Liver (tissue), 9 donors: ENCODE data around the gene RAX2. TPM values are rescaled to one million over a fixed set of nuclear protein-coding genes. Genes with fewer than 3 reads are reported as not detected.

Source experiments
- DNase-seq: peaks from one replicate; pipeline ENCODE4 v3.0.0-alpha.2; 2017; ENCODE audit warnings: low spot score
- H3K27ac ChIP-seq, 2 donors: one replicate each; pipeline ENCODE4 v1.7.0; 2013; ENCODE audit warnings: inconsistent platforms in 2 of 2, low read length in 2 of 2, control low read depth in 1 of 2, low read depth in 1 of 2, mild to moderate bottlenecking in 1 of 2
- H3K27me3 ChIP-seq, 4 donors: one replicate each; pipeline versions ENCODE4 v1.6.1 to v1.7.0; 2013; ENCODE audit warnings: low read length in 3 of 4, inconsistent platforms in 1 of 4, mild to moderate bottlenecking in 1 of 4, moderate library complexity in 1 of 4; ENCODE audit not compliant: control insufficient read depth in 4 of 4, insufficient read depth in 4 of 4
- H3K36me3 ChIP-seq, 4 donors: one replicate each; pipeline versions ENCODE4 v1.6.1 to v1.7.0; 2013; ENCODE audit warnings: low read length in 3 of 4, mild to moderate bottlenecking in 3 of 4, low read depth in 1 of 4, moderate library complexity in 1 of 4; ENCODE audit not compliant: control insufficient read depth in 4 of 4, insufficient read depth in 3 of 4
- H3K4me1 ChIP-seq, 4 donors: one replicate each; pipeline versions ENCODE4 v1.6.1 to v1.7.0; 2013; ENCODE audit warnings: low read length in 3 of 4, mild to moderate bottlenecking in 3 of 4, moderate library complexity in 1 of 4; ENCODE audit not compliant: control insufficient read depth in 4 of 4, insufficient read depth in 4 of 4
- H3K4me3 ChIP-seq, 3 donors: one replicate each; pipeline versions ENCODE4 v1.6.1 to v1.7.0; 2013; ENCODE audit warnings: low read length in 3 of 3, control low read depth in 1 of 3, low read depth in 1 of 3, mild to moderate bottlenecking in 1 of 3
- H3K9ac ChIP-seq, 2 donors: one replicate each; pipeline ENCODE4 v1.7.0; 2013; ENCODE audit warnings: low read length in 2 of 2, mild to moderate bottlenecking in 2 of 2, moderate library complexity in 2 of 2, control low read depth in 1 of 2, low read depth in 1 of 2
- H3K9me3 ChIP-seq, 4 donors: one replicate each; pipeline versions ENCODE4 v1.6.1 to v1.7.0; 2013; ENCODE audit warnings: low read length in 3 of 4; ENCODE audit not compliant: control insufficient read depth in 4 of 4
- EGR1 ChIP-seq, 2 donors: IDR thresholded peaks; 2 replicates each; pipeline ENCODE4 v1.6.1; 2016 to 2018; ENCODE audit warnings: antibody characterized with exemption in 2 of 2, low read depth in 2 of 2
- FOXA2 ChIP-seq: IDR thresholded peaks from 2 replicates; pipeline ENCODE4 v1.6.1; 2016; ENCODE audit warnings: antibody characterized with exemption
- GABPA ChIP-seq, 2 donors: IDR thresholded peaks in 1 of 2; conservative IDR thresholded peaks in 1 of 2; 2 replicates each; pipeline ENCODE4 v1.6.1; 2016; ENCODE audit warnings: antibody characterized with exemption in 2 of 2, mild to moderate bottlenecking in 1 of 2, moderate library complexity in 1 of 2
- JUND ChIP-seq, 2 donors: IDR thresholded peaks; 2 replicates each; pipeline ENCODE4 v1.6.1; 2016; ENCODE audit warnings: antibody characterized with exemption in 2 of 2
- NR2F2 ChIP-seq: IDR thresholded peaks from 2 replicates; pipeline ENCODE4 v1.6.1; 2016; ENCODE audit warnings: antibody characterized with exemption
- RAD21 ChIP-seq, 2 donors: IDR thresholded peaks; 2 replicates each; pipeline ENCODE4 v1.6.1; 2016; ENCODE audit warnings: antibody characterized with exemption in 2 of 2, mild to moderate bottlenecking in 2 of 2
- RXRA ChIP-seq, 2 donors: IDR thresholded peaks; 2 replicates each; pipeline ENCODE4 v1.6.1; 2017 to 2018; ENCODE audit warnings: antibody characterized with exemption in 2 of 2, mild to moderate bottlenecking in 1 of 2
- TAF1 ChIP-seq: conservative IDR thresholded peaks from 2 replicates; pipeline ENCODE4 v1.6.1; 2016; ENCODE audit warnings: antibody characterized with exemption, mild to moderate bottlenecking
- YY1 ChIP-seq: IDR thresholded peaks from 2 replicates; pipeline ENCODE4 v1.6.1; 2016; ENCODE audit warnings: antibody characterized with exemption, mild to moderate bottlenecking
- WGBS: extraction: QIAGEN DNeasy Blood & Tissue Kit; methylation state at CpG from one replicate; pipeline ENCODE4 v1.1.7; 2013; 5-methylcytosine and 5-hydroxymethylcytosine counted together
- polyA plus RNA-seq, 2 donors: library from polyadenylated mRNA; stranded (reverse) in 1 of 2; unstranded in 1 of 2; fragments of 200-250 nt in 1 of 2; fragments of >200 nt in 1 of 2; fragmentation: Nextera tagmentation in 1 of 2; extraction: Ambion mirVana in 1 of 2; gene quantifications; one replicate each; pipeline versions ENCODE4 v1.2.1 to v1.2.3, GENCODE V29; 2013 to 2015
- total RNA-seq, 2 donors: library from RNA; depleted of rRNA; stranded (reverse); fragments of >200 nt; gene quantifications; one replicate each; pipeline ENCODE4 v1.2.3, GENCODE V29; 2014
- TF ChIP-seq, protein P1 (sequence below): IDR thresholded peaks from 2 replicates; pipeline ENCODE4 v1.6.1; 2016; ENCODE audit warnings: antibody characterized with exemption
- TF ChIP-seq, protein P2 (sequence below): IDR thresholded peaks from 2 replicates; pipeline ENCODE4 v1.6.1; 2016; ENCODE audit warnings: antibody characterized with exemption, mild to moderate bottlenecking
- TF ChIP-seq, protein P3 (sequence below): fragments of 150-350 bp; IDR thresholded peaks from 2 replicates; pipeline ENCODE4 v1.5.1; 2017; ENCODE audit warnings: improper control_type of control experiment, low read depth, low read length; ENCODE audit not compliant: missing input control
- donor health status: healthy.
- donor health status: healthy.
- donor health status: healthy.
- donor health status: healthy.
- donor health status: healthy.

Gene RAX2
- total and polyA plus RNA-seq, 4 donors, result not detected

DNA sequence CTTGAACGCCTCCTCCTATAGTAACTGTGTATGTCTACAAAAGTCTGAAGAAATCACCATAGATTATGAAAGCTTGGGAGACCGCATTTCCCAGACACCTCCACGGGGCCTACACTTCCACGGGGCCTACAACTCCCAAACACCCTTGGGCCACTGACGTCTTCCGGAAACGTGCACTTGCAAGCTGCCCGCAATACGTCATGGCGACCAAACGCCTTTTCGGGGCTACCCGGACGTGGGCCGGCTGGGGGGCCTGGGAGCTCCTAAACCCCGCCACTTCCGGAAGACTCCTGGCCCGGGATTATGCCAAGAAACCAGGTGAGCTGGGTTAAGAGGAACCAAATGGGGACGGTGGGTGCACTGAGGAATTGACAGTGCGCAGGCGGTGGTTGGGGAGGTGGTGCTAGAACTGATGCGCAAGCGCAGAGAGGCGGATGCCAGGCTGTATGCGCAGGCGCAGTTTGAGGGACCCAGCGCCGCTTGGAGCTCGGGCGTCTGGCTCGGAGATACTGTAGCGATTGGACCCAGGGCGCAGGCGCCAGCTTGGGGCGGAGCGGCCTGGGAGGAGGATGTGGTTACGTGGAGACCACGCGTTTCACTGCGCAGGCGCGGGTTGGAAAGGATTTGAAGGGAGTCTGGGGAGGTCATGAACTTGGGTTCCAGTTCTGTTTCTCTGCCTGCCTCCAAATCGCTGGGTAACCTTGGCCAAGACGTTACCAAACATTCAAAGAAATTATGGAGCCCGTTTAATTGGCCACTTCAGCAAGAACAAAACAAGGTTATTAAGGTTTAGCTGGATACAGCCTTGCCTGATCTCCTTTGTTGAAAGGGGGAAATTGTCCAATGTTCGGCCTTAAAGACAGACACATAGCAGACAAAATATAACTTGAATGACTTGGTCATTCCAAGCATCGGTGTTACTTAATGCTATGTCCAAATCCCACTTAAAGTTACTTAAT, 9.2 kb downstream of the RAX2 start, which contains the start of gene MRPL54 (continued):
- TF ChIP-seq, protein P1, sequence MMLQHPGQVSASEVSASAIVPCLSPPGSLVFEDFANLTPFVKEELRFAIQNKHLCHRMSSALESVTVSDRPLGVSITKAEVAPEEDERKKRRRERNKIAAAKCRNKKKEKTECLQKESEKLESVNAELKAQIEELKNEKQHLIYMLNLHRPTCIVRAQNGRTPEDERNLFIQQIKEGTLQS, result no peak
- TF ChIP-seq JUND (IDR thresholded peaks at IDR 0.05) (peak; percentile 60 to 71), NR2F2 (peak; percentile 31), TAF1 (peak; percentile 91), RAD21 (IDR thresholded peaks at IDR 0.05) (peak in 1 of 2 donors; percentile 32), RXRA (IDR thresholded peaks at IDR 0.05) (peak; percentile 25 to 67)

DNA sequence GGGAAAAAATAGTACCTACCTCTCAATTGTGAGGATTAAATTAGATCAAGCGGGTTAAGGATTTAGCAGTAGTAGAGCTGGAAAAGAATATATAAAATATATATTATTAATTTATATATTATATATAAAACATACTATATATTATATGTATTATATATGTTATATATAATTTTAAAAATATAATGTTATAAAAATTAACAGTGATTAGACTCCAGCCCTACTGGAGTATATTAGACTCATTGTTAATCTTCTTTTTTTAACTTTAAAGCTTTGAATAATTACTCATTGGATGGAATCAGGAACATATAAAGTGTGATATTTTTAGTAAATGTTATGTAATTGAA, 9.9 kb downstream of the RAX2 start:
- Histone ChIP-seq H3K4me3 (no peak overlapping the region), H3K9ac (no peak overlapping the region), H3K9me3 (no peaks in the 10 kb centered on the region), H3K27me3 (no peaks in the 10 kb centered on the region), H3K36me3 (peaks cover 0 to 18% (median 7%) of the 10 kb centered on the region in 4 donors), H3K4me1 (peaks cover 5 to 22% (median 14%) of the 10 kb centered on the region in 4 donors), H3K27ac (peak overlapping the region; percentile 94 to 100)
- no peak for DNase-seq
- TF ChIP-seq YY1 (no peak), FOXA2 (no peak)
- WGBS, result 75% methylated on average over 1 of the region's 1 CpG

DNA sequence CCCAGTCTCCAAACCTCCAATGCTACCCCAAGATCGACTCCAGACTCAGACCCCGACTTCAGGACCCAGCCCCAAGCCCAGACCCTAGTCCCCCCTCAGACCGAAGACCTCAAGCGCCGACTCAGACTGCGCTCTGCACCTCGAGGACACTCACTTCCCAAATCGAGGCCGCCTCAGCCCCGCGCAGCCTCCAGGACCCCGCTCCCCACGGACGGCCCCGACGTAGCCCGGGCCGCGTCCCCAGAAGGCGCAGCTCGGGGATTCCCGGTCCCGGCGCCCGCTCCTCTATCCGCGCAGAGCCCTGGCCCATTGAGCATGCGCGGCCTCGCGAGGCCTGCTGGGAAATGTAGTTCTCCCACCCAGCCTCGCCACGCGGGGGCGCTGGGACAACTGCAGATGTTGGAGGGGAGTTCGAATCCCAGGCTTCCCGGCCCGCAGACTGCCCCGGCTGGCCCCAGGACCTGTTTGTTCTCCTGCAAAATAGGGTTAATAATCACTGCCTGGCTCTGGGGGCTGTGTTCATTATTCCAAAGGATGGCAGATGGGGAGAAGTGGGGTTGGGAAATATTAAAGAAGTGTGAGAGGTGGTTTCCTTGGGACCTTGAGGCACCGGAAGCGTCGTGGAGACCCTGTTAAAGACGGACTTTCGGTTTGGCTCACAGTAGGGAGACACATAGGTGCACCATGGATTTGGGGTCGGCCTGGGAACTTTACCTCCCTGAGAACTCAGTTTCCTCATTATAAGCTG, 10.5 kb downstream of the RAX2 start, which contains the start of gene APBA3:
Gene APBA3, minus strand, starts transcription at position 311 of the 748 bp plus-strand sequence. CDS start 1,428 bp downstream, outside the sequence.
- 3% methylated on average over 45 of the region's 45 CpGs for WGBS
- peak within 1 kb of the TSS; percentile 96 to 98 for H3K9ac ChIP-seq
- H3K27ac ChIP-seq, result peak within 1 kb of the TSS; percentile 94 to 100
- peaks cover 5 to 22% (median 14%) of the 10 kb centered on the region in 4 donors for H3K4me1 ChIP-seq
- peak within 1 kb of the TSS; percentile 78 to 90 (median 83) for H3K4me3 ChIP-seq
- H3K36me3 ChIP-seq, result peaks cover 0 to 12% (median 5%) of the 10 kb centered on the region in 4 donors
- H3K27me3 ChIP-seq, result no peaks in the 10 kb centered on the region
- TF ChIP-seq RAD21 (IDR thresholded peaks at IDR 0.05) (peak; percentile 37 to 48), EGR1 (IDR thresholded peaks at IDR 0.05; ENCODE audit: low read depth in 2 of 2) (peak; percentile 58 to 65), JUND (IDR thresholded peaks at IDR 0.05) (no peak), GABPA (IDR thresholded peaks at IDR 0.05 in 1 of 2, conservative IDR thresholded peaks at IDR 0.05 in 1 of 2) (no peak)
- TF ChIP-seq, protein P2, sequence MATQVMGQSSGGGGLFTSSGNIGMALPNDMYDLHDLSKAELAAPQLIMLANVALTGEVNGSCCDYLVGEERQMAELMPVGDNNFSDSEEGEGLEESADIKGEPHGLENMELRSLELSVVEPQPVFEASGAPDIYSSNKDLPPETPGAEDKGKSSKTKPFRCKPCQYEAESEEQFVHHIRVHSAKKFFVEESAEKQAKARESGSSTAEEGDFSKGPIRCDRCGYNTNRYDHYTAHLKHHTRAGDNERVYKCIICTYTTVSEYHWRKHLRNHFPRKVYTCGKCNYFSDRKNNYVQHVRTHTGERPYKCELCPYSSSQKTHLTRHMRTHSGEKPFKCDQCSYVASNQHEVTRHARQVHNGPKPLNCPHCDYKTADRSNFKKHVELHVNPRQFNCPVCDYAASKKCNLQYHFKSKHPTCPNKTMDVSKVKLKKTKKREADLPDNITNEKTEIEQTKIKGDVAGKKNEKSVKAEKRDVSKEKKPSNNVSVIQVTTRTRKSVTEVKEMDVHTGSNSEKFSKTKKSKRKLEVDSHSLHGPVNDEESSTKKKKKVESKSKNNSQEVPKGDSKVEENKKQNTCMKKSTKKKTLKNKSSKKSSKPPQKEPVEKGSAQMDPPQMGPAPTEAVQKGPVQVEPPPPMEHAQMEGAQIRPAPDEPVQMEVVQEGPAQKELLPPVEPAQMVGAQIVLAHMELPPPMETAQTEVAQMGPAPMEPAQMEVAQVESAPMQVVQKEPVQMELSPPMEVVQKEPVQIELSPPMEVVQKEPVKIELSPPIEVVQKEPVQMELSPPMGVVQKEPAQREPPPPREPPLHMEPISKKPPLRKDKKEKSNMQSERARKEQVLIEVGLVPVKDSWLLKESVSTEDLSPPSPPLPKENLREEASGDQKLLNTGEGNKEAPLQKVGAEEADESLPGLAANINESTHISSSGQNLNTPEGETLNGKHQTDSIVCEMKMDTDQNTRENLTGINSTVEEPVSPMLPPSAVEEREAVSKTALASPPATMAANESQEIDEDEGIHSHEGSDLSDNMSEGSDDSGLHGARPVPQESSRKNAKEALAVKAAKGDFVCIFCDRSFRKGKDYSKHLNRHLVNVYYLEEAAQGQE, result peak; percentile 14
- TF ChIP-seq, protein P3, sequence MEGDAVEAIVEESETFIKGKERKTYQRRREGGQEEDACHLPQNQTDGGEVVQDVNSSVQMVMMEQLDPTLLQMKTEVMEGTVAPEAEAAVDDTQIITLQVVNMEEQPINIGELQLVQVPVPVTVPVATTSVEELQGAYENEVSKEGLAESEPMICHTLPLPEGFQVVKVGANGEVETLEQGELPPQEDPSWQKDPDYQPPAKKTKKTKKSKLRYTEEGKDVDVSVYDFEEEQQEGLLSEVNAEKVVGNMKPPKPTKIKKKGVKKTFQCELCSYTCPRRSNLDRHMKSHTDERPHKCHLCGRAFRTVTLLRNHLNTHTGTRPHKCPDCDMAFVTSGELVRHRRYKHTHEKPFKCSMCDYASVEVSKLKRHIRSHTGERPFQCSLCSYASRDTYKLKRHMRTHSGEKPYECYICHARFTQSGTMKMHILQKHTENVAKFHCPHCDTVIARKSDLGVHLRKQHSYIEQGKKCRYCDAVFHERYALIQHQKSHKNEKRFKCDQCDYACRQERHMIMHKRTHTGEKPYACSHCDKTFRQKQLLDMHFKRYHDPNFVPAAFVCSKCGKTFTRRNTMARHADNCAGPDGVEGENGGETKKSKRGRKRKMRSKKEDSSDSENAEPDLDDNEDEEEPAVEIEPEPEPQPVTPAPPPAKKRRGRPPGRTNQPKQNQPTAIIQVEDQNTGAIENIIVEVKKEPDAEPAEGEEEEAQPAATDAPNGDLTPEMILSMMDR, result peak; percentile 42
- peak; percentile 97 for DNase-seq
- H3K9me3 ChIP-seq, result no peaks in the 10 kb centered on the region
